ENCODE measurements around the gene DECR2.

DECR2 gene

DNA sequence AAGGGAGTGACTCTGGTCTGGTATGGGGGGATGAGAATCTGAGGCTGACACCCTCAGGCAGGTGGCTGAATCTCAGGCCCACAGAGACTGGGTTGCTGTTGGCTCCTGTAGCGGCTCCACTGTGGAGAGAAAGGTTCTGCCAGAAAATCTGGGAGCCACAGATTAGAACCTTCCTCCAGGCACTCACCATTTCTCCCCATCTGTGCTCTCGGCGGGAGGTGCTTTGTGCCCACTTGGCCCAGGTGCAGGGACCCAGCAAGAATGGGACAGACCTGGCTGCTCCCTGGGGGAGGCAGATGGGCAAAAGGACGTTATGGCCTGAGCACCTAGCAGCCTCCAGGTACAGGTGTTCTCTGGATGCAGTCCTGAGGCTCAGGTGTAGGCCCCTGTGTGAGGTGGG lies 43.9 kb downstream of the DECR2 start:
- no peak overlapping the region for H3K27ac ChIP-seq (ENCODE audit: extremely low read depth, low read depth, low read length)
- peaks cover 0 to 7% of the 10 kb centered on the region in 2 experiments; a peak in 2 of 3 replicates for H3K36me3 ChIP-seq (ENCODE audit: control insufficient read depth in 2 of 2, insufficient read depth in 1 of 2, low read length in 2 of 2)
- TF ChIP-seq PBX3 (CRISPR knock-in tag; IDR thresholded peaks at IDR 0.05), result no peak
- no peak for TF ChIP-seq ZSCAN16 (tag by site-specific recombination; IDR thresholded peaks at IDR 0.05)
- peak; percentile 24; the same call in 1 of the 2 replicates for TF ChIP-seq GLIS1 (tag by site-specific recombination; IDR thresholded peaks at IDR 0.05)
- no peak for TF ChIP-seq ZBTB20 (tag by site-specific recombination; IDR thresholded peaks at IDR 0.05)
- no peak for TF ChIP-seq ZNF561 (tag by site-specific recombination; IDR thresholded peaks at IDR 0.05; ENCODE audit: borderline replicate concordance)
- no peak for TF ChIP-seq ZNF391 (tag by site-specific recombination; IDR thresholded peaks at IDR 0.05; ENCODE audit: borderline replicate concordance, low read depth)
- H3K9me3 ChIP-seq (ENCODE audit: control insufficient read depth, insufficient read depth, low read depth, low read length), result no peaks in the 10 kb centered on the region
- CTCF ChIA-PET, result interaction anchor here (0.6 to 0.7 kb wide), 2 partner anchors 40 to 54 kb away, joined by 3 read pairs; no protein-coding TSS in a partner anchor
- H3K4me3 ChIP-seq (ENCODE audit: low read depth, low read length), result no peak overlapping the region
- peaks cover 9% of the 10 kb centered on the region for H3K4me1 ChIP-seq (ENCODE audit: control insufficient read depth, insufficient read depth, low read length)
- POLR2A ChIA-PET, result no interaction called here

DNA sequence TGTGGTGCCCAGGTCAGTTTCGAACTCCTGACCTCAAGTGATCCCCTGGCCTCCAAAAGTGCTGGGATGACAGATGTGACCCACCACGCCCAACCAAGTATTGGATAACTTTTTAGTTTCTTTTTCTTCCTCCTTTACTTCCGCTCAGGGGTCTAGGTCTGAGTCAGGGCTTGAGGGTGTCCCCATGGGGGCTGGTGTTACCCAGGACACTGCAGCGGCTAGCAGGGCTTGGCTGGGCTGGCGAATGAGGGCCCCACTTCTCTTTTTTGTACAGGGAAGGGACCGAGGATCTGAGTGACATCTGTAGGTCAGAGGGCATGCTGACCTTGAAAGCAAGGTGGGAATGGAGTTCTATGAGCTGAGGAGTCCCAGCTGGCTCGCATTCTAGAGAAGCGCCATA lies 48.7 kb downstream of the DECR2 start:
- Histone ChIP-seq H3K9me3 (ENCODE audit: control insufficient read depth, insufficient read depth, low read depth, low read length) (no peaks in the 10 kb centered on the region), H3K36me3 (ENCODE audit: control insufficient read depth in 2 of 2, insufficient read depth in 1 of 2, low read length in 2 of 2) (no peaks in the 10 kb centered on the region; a peak in 1 of 3 replicates), H3K4me3 (ENCODE audit: low read depth, low read length) (no peak overlapping the region), H3K27ac (ENCODE audit: extremely low read depth, low read depth, low read length) (peak overlapping the region; percentile 62), H3K4me1 (ENCODE audit: control insufficient read depth, insufficient read depth, low read length) (peaks cover 15% of the 10 kb centered on the region)
- TF ChIP-seq, protein P1, sequence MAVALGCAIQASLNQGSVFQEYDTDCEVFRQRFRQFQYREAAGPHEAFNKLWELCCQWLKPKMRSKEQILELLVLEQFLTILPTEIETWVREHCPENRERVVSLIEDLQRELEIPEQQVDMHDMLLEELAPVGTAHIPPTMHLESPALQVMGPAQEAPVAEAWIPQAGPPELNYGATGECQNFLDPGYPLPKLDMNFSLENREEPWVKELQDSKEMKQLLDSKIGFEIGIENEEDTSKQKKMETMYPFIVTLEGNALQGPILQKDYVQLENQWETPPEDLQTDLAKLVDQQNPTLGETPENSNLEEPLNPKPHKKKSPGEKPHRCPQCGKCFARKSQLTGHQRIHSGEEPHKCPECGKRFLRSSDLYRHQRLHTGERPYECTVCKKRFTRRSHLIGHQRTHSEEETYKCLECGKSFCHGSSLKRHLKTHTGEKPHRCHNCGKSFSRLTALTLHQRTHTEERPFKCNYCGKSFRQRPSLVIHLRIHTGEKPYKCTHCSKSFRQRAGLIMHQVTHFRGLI (tag by site-specific recombination; IDR thresholded peaks at IDR 0.05), result no peak
- 0 out of 2 replicates have a peak, but pooled peaks have one; percentile 13 for TF ChIP-seq BCL11B (tag by site-specific recombination; IDR thresholded peaks at IDR 0.05; ENCODE audit: low read depth)
- TF ChIP-seq, protein P2, sequence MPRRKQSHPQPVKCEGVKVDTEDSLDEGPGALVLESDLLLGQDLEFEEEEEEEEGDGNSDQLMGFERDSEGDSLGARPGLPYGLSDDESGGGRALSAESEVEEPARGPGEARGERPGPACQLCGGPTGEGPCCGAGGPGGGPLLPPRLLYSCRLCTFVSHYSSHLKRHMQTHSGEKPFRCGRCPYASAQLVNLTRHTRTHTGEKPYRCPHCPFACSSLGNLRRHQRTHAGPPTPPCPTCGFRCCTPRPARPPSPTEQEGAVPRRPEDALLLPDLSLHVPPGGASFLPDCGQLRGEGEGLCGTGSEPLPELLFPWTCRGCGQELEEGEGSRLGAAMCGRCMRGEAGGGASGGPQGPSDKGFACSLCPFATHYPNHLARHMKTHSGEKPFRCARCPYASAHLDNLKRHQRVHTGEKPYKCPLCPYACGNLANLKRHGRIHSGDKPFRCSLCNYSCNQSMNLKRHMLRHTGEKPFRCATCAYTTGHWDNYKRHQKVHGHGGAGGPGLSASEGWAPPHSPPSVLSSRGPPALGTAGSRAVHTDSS (tag by site-specific recombination; IDR thresholded peaks at IDR 0.05), result no peak
- POLR2A ChIA-PET, result interaction anchor here (0.6 to 0.9 kb wide), 2 partner anchors 23 to 39 kb away, joined by 3 to 5 read pairs; no protein-coding TSS in a partner anchor
- CTCF ChIA-PET, result interaction anchor here (0.7 kb wide), 1 partner anchor 134 kb away, joined by 3 read pairs; no protein-coding TSS in a partner anchor

- no peaks in the 10 kb centered on the region; a peak in 1 of 3 replicates for H3K36me3 ChIP-seq (ENCODE audit: control insufficient read depth in 2 of 2, insufficient read depth in 1 of 2, low read length in 2 of 2)
- no peak overlapping the region for H3K4me3 ChIP-seq (ENCODE audit: low read depth, low read length)
- CTCF ChIA-PET, result interaction anchor here (1.2 kb wide), 1 partner anchor 37 kb away, joined by 3 read pairs; no protein-coding TSS in a partner anchor
- POLR2A ChIA-PET, result interaction anchor here (0.6 to 0.9 kb wide), 2 partner anchors 23 to 39 kb away, joined by 3 to 5 read pairs; no protein-coding TSS in a partner anchor
- TF ChIP-seq, protein P3, sequence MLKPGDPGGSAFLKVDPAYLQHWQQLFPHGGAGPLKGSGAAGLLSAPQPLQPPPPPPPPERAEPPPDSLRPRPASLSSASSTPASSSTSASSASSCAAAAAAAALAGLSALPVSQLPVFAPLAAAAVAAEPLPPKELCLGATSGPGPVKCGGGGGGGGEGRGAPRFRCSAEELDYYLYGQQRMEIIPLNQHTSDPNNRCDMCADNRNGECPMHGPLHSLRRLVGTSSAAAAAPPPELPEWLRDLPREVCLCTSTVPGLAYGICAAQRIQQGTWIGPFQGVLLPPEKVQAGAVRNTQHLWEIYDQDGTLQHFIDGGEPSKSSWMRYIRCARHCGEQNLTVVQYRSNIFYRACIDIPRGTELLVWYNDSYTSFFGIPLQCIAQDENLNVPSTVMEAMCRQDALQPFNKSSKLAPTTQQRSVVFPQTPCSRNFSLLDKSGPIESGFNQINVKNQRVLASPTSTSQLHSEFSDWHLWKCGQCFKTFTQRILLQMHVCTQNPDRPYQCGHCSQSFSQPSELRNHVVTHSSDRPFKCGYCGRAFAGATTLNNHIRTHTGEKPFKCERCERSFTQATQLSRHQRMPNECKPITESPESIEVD (tag by site-specific recombination; IDR thresholded peaks at IDR 0.05), result no peak
- TF ChIP-seq REPIN1 (tag by site-specific recombination; IDR thresholded peaks at IDR 0.05; ENCODE audit: low read depth) (no peak), HIC1 (tag by site-specific recombination; IDR thresholded peaks at IDR 0.05) (no peak), ZBTB44 (tag by site-specific recombination; IDR thresholded peaks at IDR 0.05) (0 out of 2 replicates have a peak, but pooled peaks have one; percentile 14), ZNF561 (tag by site-specific recombination; IDR thresholded peaks at IDR 0.05; ENCODE audit: borderline replicate concordance) (peak; percentile 32; the same call in 1 of the 2 replicates), ZNF394 (tag by site-specific recombination; IDR thresholded peaks at IDR 0.05; ENCODE audit: borderline replicate concordance) (peak; percentile 50; the same call in 1 of the 2 replicates), ZFP69B (tag by site-specific recombination; IDR thresholded peaks at IDR 0.05) (no peak), MYNN (tag by site-specific recombination; IDR thresholded peaks at IDR 0.05; ENCODE audit: borderline replicate concordance) (peak; percentile 34; the same call in 1 of the 2 replicates), HOXA7 (CRISPR knock-in tag; IDR thresholded peaks at IDR 0.05; ENCODE audit: borderline replicate concordance) (no peak)
- H3K4me1 ChIP-seq (ENCODE audit: control insufficient read depth, insufficient read depth, low read length), result peaks cover 15% of the 10 kb centered on the region
- peak overlapping the region; percentile 64; the same call in 1 of the 2 replicates for H3K27ac ChIP-seq (ENCODE audit: extremely low read depth, low read depth, low read length)
- no peaks in the 10 kb centered on the region for H3K9me3 ChIP-seq (ENCODE audit: control insufficient read depth, insufficient read depth, low read depth, low read length)
Observed at GRCh38 chr16:450785-451512, 49.3 kb downstream of the DECR2 start.
